ENCODE measurements around the gene UBE2M. TPM values are rescaled to one million over a fixed set of nuclear protein-coding genes. Genes with fewer than 3 reads are reported as not detected.
A peak's percentile ranks its signal among the peaks of the same experiment; 100 is the strongest.

The UBE2M gene
- total RNA-seq, 1 donor = 54.6 TPM

DNA sequence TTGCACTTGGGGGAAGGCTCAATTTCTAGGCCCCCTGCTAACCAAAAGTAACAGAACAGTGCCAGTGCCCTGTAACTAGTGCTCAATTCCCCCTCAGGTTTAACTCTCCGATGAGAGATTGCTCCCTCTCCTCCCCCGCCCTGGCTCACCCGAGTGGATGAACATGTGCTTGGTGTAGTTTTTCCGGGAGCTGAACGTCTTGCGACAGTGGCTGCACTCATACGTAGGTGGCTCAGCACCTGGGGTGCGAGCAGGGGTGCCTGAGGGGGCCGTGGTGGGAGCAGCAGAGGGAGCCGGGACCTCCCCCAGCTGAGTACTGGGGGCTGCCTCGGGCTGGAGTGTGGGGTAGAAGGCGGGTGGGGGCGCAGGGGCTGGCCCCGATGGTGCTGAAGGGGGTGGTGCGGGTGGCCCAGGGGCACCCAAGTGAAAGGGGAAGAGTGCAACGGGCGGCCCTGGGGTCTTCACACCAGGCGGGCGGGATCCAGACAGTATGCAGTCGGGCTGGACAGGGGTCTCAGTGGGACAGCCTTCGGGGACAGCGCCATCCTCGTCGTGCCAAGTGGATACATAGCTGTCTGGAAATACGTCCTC lies 42.1 kb downstream of the UBE2M start:
- peak; percentile 68 for DNase-seq (ENCODE audit: insufficient read length, low spot score, missing footprints)
- TF ChIP-seq, protein P1, sequence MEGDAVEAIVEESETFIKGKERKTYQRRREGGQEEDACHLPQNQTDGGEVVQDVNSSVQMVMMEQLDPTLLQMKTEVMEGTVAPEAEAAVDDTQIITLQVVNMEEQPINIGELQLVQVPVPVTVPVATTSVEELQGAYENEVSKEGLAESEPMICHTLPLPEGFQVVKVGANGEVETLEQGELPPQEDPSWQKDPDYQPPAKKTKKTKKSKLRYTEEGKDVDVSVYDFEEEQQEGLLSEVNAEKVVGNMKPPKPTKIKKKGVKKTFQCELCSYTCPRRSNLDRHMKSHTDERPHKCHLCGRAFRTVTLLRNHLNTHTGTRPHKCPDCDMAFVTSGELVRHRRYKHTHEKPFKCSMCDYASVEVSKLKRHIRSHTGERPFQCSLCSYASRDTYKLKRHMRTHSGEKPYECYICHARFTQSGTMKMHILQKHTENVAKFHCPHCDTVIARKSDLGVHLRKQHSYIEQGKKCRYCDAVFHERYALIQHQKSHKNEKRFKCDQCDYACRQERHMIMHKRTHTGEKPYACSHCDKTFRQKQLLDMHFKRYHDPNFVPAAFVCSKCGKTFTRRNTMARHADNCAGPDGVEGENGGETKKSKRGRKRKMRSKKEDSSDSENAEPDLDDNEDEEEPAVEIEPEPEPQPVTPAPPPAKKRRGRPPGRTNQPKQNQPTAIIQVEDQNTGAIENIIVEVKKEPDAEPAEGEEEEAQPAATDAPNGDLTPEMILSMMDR (IDR thresholded peaks at IDR 0.05; ENCODE audit: extremely low read depth, low read depth, low read length) = no peak
- Histone ChIP-seq H2AFZ (ENCODE audit: low read length) (no peak overlapping the region), H3K4me2 (ENCODE audit: insufficient read depth, low read length) (no peak overlapping the region), H3K27me3 (ENCODE audit: insufficient read depth, low read length) (no peaks in the 10 kb centered on the region), H4K20me1 (ENCODE audit: insufficient read depth, low read length) (peaks cover 24% of the 10 kb centered on the region), H3K79me2 (ENCODE audit: insufficient read depth, low read length) (peaks cover 45% of the 10 kb centered on the region), H3K9me3 (ENCODE audit: low read depth, low read length) (no peaks in the 10 kb centered on the region), H3K4me1 (ENCODE audit: insufficient read depth, low read length) (peaks cover 14% of the 10 kb centered on the region), H3K27ac (ENCODE audit: low read depth, low read length) (no peak overlapping the region), H3K36me3 (ENCODE audit: insufficient read depth, low read length) (peaks cover 9% of the 10 kb centered on the region), H3K4me3 (ENCODE audit: insufficient read depth, low read length) (no peak overlapping the region)

DNA sequence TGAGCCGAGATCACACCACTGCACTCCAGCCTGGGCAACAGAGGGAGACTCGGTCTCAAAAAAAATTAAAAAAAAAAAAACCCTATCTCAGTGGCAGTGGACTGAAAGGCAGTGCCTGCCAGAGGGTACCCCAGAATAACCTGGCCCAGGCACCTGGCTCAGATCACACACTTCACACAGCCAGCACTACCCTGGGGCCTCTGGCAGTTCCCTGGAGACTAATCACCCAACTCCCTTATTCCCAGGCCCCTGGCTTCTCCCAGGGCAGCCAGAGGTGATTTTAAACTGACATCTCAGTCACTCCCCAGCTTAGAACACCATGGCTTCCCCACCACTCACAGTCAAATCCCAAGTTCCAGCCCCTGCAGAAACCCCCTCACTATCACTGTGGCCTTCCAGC lies 43.2 kb downstream of the UBE2M start:
- TF ChIP-seq, protein P1 (IDR thresholded peaks at IDR 0.05; ENCODE audit: extremely low read depth, low read depth, low read length) = no peak
- Histone ChIP-seq H3K4me1 (ENCODE audit: insufficient read depth, low read length) (peaks cover 11% of the 10 kb centered on the region), H2AFZ (ENCODE audit: low read length) (no peak overlapping the region), H3K79me2 (ENCODE audit: insufficient read depth, low read length) (peaks cover 45% of the 10 kb centered on the region), H3K36me3 (ENCODE audit: insufficient read depth, low read length) (peaks cover 9% of the 10 kb centered on the region), H3K27me3 (ENCODE audit: insufficient read depth, low read length) (no peaks in the 10 kb centered on the region), H4K20me1 (ENCODE audit: insufficient read depth, low read length) (peaks cover 24% of the 10 kb centered on the region), H3K27ac (ENCODE audit: low read depth, low read length) (no peak overlapping the region), H3K4me2 (ENCODE audit: insufficient read depth, low read length) (no peak overlapping the region), H3K9me3 (ENCODE audit: low read depth, low read length) (no peaks in the 10 kb centered on the region), H3K4me3 (ENCODE audit: insufficient read depth, low read length) (no peak overlapping the region)
- no peak for DNase-seq (ENCODE audit: insufficient read length, low spot score, missing footprints)

DNA sequence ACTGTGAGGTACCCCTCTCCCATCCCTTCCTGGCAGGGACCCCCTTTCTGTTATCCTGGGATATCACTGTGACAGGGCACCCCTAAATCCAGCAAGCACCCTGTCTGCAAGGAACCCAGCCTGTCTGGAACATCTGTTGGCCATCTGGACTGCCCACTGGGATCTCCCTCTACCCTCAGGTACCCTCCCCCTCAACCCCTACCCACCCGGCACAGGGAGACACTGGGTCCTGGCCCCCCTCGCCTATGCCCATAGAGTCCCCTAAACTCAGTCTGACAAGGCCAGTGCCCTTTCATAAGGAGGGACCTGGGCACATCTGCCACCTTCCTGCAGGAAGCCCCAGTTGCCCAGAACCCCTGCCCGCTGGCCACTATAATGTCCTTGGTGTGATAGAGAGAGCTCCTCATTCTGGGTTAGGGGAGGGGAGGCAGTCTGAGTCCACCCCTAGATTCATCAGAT lies 43.8 kb downstream of the UBE2M start:
- H3K27ac ChIP-seq (ENCODE audit: low read depth, low read length) = no peak overlapping the region
- H3K4me3 ChIP-seq (ENCODE audit: insufficient read depth, low read length) = peak overlapping the region; percentile 68
- peaks cover 10% of the 10 kb centered on the region for H3K4me1 ChIP-seq (ENCODE audit: insufficient read depth, low read length)
- H3K27me3 ChIP-seq (ENCODE audit: insufficient read depth, low read length) = no peaks in the 10 kb centered on the region
- no peak overlapping the region for H2AFZ ChIP-seq (ENCODE audit: low read length)
- H3K9me3 ChIP-seq (ENCODE audit: low read depth, low read length) = no peaks in the 10 kb centered on the region
- peak; percentile 73 for DNase-seq (ENCODE audit: insufficient read length, low spot score, missing footprints)
- H4K20me1 ChIP-seq (ENCODE audit: insufficient read depth, low read length) = peaks cover 24% of the 10 kb centered on the region
- peaks cover 45% of the 10 kb centered on the region for H3K79me2 ChIP-seq (ENCODE audit: insufficient read depth, low read length)
- TF ChIP-seq, protein P1 (IDR thresholded peaks at IDR 0.05; ENCODE audit: extremely low read depth, low read depth, low read length) = no peak
- H3K4me2 ChIP-seq (ENCODE audit: insufficient read depth, low read length) = peak overlapping the region; percentile 77
- H3K36me3 ChIP-seq (ENCODE audit: insufficient read depth, low read length) = peaks cover 9% of the 10 kb centered on the region

DNA sequence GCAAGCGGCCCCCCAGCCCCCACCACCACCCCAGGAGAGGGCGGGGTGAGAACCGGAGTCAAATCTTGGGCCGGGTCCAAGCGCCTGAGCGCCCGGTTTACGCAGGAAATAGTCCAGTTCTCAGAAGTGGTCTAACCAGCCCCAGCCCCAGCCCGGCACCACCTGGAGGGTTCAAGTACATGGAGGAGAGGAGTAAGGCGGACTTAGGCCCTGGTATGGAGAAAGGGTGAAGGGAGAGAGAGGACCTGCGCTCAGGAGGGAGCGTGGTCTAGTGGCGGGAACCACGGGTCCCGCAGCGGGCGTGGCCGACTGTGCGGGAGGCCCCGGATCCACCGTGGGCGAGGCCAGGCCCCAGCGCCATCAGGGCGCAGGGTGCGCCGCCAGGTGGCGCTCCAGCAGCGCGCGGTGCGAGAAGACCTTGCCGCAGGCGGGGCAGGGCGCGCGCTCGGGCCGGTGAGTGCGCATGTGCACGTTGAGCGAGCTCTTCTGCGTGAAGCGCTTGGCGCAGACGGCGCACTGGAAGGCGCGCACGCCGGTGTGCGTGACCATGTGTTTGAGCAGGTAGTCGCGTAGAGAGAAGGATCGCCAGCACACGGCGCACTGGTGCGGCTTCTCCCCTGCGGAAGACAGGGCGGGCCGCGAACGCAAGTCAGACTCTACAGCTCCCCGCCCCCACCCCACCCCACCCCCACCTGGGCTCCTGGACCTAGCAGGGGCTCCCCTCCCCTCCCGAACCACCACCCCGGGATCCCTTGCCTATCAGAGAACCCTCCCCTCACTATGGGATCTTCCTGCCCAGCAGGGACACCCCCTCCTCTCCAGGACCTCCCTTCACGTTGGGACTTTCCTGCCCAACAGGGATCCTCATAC lies 44.5 kb downstream of the UBE2M start:
- Histone ChIP-seq H4K20me1 (ENCODE audit: insufficient read depth, low read length) (peaks cover 24% of the 10 kb centered on the region), H3K36me3 (ENCODE audit: insufficient read depth, low read length) (peaks cover 9% of the 10 kb centered on the region), H3K27me3 (ENCODE audit: insufficient read depth, low read length) (no peaks in the 10 kb centered on the region), H3K4me2 (ENCODE audit: insufficient read depth, low read length) (peak overlapping the region; percentile 77), H3K79me2 (ENCODE audit: insufficient read depth, low read length) (peaks cover 45% of the 10 kb centered on the region), H3K27ac (ENCODE audit: low read depth, low read length) (peak overlapping the region; percentile 48), H2AFZ (ENCODE audit: low read length) (peak overlapping the region; percentile 56), H3K4me1 (ENCODE audit: insufficient read depth, low read length) (peaks cover 10% of the 10 kb centered on the region), H3K9me3 (ENCODE audit: low read depth, low read length) (no peaks in the 10 kb centered on the region), H3K4me3 (ENCODE audit: insufficient read depth, low read length) (peak overlapping the region; percentile 68)
- TF ChIP-seq, protein P1 (IDR thresholded peaks at IDR 0.05; ENCODE audit: extremely low read depth, low read depth, low read length) = peak; percentile 79
- DNase-seq (ENCODE audit: insufficient read length, low spot score, missing footprints) = peak; percentile 99
